ENCODE measurements around the gene IL31. TPM values are rescaled to one million over a fixed set of nuclear protein-coding genes. Genes with fewer than 3 reads are reported as not detected.

The IL31 gene
- total and polyA plus RNA-seq, 2 of the 4 experiments (the other 2 are of a cell fraction), result not detected

- no peak overlapping the region for H3K56ac ChIP-seq (ENCODE audit: extremely low read depth, insufficient read depth, low read length)
- POLR2A ChIA-PET (ENCODE audit: unreplicated experiment), result no interaction called here
- H3K4me2 ChIP-seq (ENCODE audit: low read depth, low read length), result no peak overlapping the region
- WGBS, 2 experiments (ENCODE audit: extremely low coverage in 2 of 2, insufficient read length in 1 of 2), result 88% methylated on average over 9 of the region's 11 CpGs; no CpG with 5 or more reads in 1 of the 2 experiments
- H3K4ac ChIP-seq (ENCODE audit: low read depth, low read length), result no peak overlapping the region
- dilution Hi-C loops (cut with HindIII; ENCODE audit: low sequenced_read_pairs, unreplicated experiment) (no loop called here), in situ Hi-C loops (cut with MboI; ENCODE audit: low sequenced_read_pairs) (no loop called here), intact Hi-C loops (cut with micrococcal nuclease) (no loop called here)
- no peak overlapping the region for H2BK120ac ChIP-seq (ENCODE audit: low read depth, low read length)
- no peak overlapping the region for H4K5ac ChIP-seq (ENCODE audit: low read depth, low read length)
- no peak overlapping the region for H3K23ac ChIP-seq (ENCODE audit: low read depth, low read length)
- H2BK15ac ChIP-seq (ENCODE audit: low read depth, low read length), result no peak overlapping the region
- H2AK9ac ChIP-seq (replicated peaks; ENCODE audit: low read depth, low read length, poor library complexity), result no peak overlapping the region
- ATAC-seq (ENCODE audit: low read depth) (no peak), DNase-seq (no peak)
- no peaks in the 10 kb centered on the region for H3K4me1 ChIP-seq (ENCODE audit: control insufficient read depth, insufficient read depth, low read length)
- H3K4me3 ChIP-seq (ENCODE audit: insufficient read depth, low read depth, low read length), result no peak overlapping the region
- no peaks in the 10 kb centered on the region for H3K9me3 ChIP-seq (ENCODE audit: control insufficient read depth, insufficient read depth, low read length)
- no peak for TF ChIP-seq FOS (IDR thresholded peaks at IDR 0.05; ENCODE audit: low read depth, low read length)
- no peak for TF ChIP-seq POLR2A (IDR thresholded peaks at IDR 0.05; ENCODE audit: low read depth, low read length)
- TF ChIP-seq MAFK (IDR thresholded peaks at IDR 0.05; ENCODE audit: low read depth, low read length), result no peak
- TF ChIP-seq RAD21 (IDR thresholded peaks at IDR 0.05; ENCODE audit: low read length), result no peak
- TF ChIP-seq RFX5 (IDR thresholded peaks at IDR 0.05; ENCODE audit: low read depth, low read length), result no peak
- TF ChIP-seq NFE2L2 (IDR thresholded peaks at IDR 0.05; ENCODE audit: low read depth, low read length), result no peak
- TF ChIP-seq SMC3 (IDR thresholded peaks at IDR 0.05; ENCODE audit: low read depth, low read length), result no peak
- TF ChIP-seq MAZ (IDR thresholded peaks at IDR 0.05; ENCODE audit: borderline replicate concordance, low read depth, low read length), result no peak
- H4K91ac ChIP-seq (ENCODE audit: insufficient read depth, low read depth, low read length), result no peak overlapping the region
- no peaks in the 10 kb centered on the region for H3K79me1 ChIP-seq (ENCODE audit: low read depth in 1 of 2, low read length in 2 of 2)
- no peak overlapping the region for H3K14ac ChIP-seq (replicated peaks; ENCODE audit: low read depth, low read length)
- CTCF ChIA-PET, result no interaction called here
- no peak overlapping the region for H2BK5ac ChIP-seq (ENCODE audit: low read depth, low read length, poor library complexity, severe bottlenecking)
- H4K20me1 ChIP-seq (ENCODE audit: insufficient read depth, low read length), result no peaks in the 10 kb centered on the region
- H3K27me3 ChIP-seq (ENCODE audit: control insufficient read depth, insufficient read depth, low read length), result no peaks in the 10 kb centered on the region
- no peak overlapping the region for H4K8ac ChIP-seq (ENCODE audit: low read depth in 2 of 2, low read length in 2 of 2)
- no peaks in the 10 kb centered on the region for H3K9me1 ChIP-seq (ENCODE audit: insufficient read depth, low read length)
- H3K18ac ChIP-seq (ENCODE audit: low read depth, low read length), result no peak overlapping the region
- H3K36me3 ChIP-seq (ENCODE audit: control insufficient read depth, insufficient read depth, low read length), result peaks cover 71% of the 10 kb centered on the region
- no peak overlapping the region for H2AFZ ChIP-seq (replicated peaks; ENCODE audit: low read length, poor library complexity)
- no peak overlapping the region for H2AK5ac ChIP-seq (ENCODE audit: low read depth, low read length)
- no peak overlapping the region for H3K9ac ChIP-seq (ENCODE audit: low read depth, low read length)
- no peak overlapping the region for H3K27ac ChIP-seq (ENCODE audit: insufficient read depth, low read length)
- H2BK20ac ChIP-seq (ENCODE audit: low read depth, low read length), result no peak overlapping the region
- BruUV-seq (replicated peaks), result no TSS peak
Observed at GRCh38 chr12:122138181-122138580, 35.8 kb downstream of the IL31 start.

Measured in IMR-90 (cell line).